ENCODE results near the gene C5orf22. TPM values are rescaled to one million over a fixed set of nuclear protein-coding genes. Genes with fewer than 3 reads are reported as not detected.

C5orf22 gene
- total RNA-seq, 1 experiment from 2014 or later: 39.0 TPM

GRCh38 chr5:31500256-31500655, 31.8 kb upstream of the C5orf22 start:
- no TSS peak for BruUV-seq (replicated peaks)
- Histone ChIP-seq H3K36me3 (ENCODE audit: control insufficient read depth, insufficient read depth, low read length) (peaks cover 20% of the 10 kb centered on the region), H3K27ac (ENCODE audit: low read length) (no peak overlapping the region), H3K9me3 (ENCODE audit: control insufficient read depth, insufficient read depth, low read depth, low read length) (no peaks in the 10 kb centered on the region), H3K4me3 (ENCODE audit: low read depth in 2 of 2, low read length in 2 of 2) (no peak overlapping the region), H3K27me3 (ENCODE audit: control insufficient read depth, insufficient read depth, low read length) (no peaks in the 10 kb centered on the region), H3K4me1 (ENCODE audit: control insufficient read depth, insufficient read depth, low read length) (no peaks in the 10 kb centered on the region)
- in situ Hi-C loops (cut with HindIII; ENCODE audit: low pct_unique_long_range_greater_than_20kb, low sequenced_read_pairs): no loop called here
- ChIA-PET CTCF (no interaction called here), POLR2A (no interaction called here)
- ATAC-seq (no peak), DNase-seq (ENCODE audit: low read depth, low spot score) (no peak)
- no peak for TF ChIP-seq CTCF (IDR thresholded peaks at IDR 0.05)
- TF ChIP-seq POLR2AphosphoS5 (IDR thresholded peaks at IDR 0.05; ENCODE audit: low read depth, low read length): no peak
- TF ChIP-seq TCF7L2 (IDR thresholded peaks at IDR 0.05; ENCODE audit: low read depth, low read length): no peak
- no peak for TF ChIP-seq REST (IDR thresholded peaks at IDR 0.05; ENCODE audit: insufficient read depth in 1 of 2, low read depth in 2 of 2, low read length in 1 of 2)
- no peak for TF ChIP-seq SIN3A (IDR thresholded peaks at IDR 0.05; ENCODE audit: borderline replicate concordance, insufficient read depth, low read depth, low read length)
- intact Hi-C loops (cut with micrococcal nuclease; ENCODE audit: unreplicated experiment): no loop called here

GRCh38 chr5:31502506-31502905, 29.6 kb upstream of the C5orf22 start:
- Histone ChIP-seq H3K27ac (ENCODE audit: low read length) (no peak overlapping the region), H3K27me3 (ENCODE audit: control insufficient read depth, insufficient read depth, low read length) (no peaks in the 10 kb centered on the region), H3K9me3 (ENCODE audit: control insufficient read depth, insufficient read depth, low read depth, low read length) (no peaks in the 10 kb centered on the region), H3K36me3 (ENCODE audit: control insufficient read depth, insufficient read depth, low read length) (peaks cover 23% of the 10 kb centered on the region), H3K4me1 (ENCODE audit: control insufficient read depth, insufficient read depth, low read length) (no peaks in the 10 kb centered on the region), H3K4me3 (ENCODE audit: low read depth in 2 of 2, low read length in 2 of 2) (no peak overlapping the region)
- BruUV-seq (replicated peaks): no TSS peak
- in situ Hi-C loops (cut with HindIII; ENCODE audit: low pct_unique_long_range_greater_than_20kb, low sequenced_read_pairs) (no loop called here), intact Hi-C loops (cut with micrococcal nuclease; ENCODE audit: unreplicated experiment) (no loop called here)
- ChIA-PET CTCF (no interaction called here), POLR2A (no interaction called here)
- no peak for DNase-seq (ENCODE audit: low read depth, low spot score)
- ATAC-seq: no peak
- TF ChIP-seq POLR2AphosphoS5 (IDR thresholded peaks at IDR 0.05; ENCODE audit: low read depth, low read length) (no peak), CTCF (IDR thresholded peaks at IDR 0.05) (no peak), TCF7L2 (IDR thresholded peaks at IDR 0.05; ENCODE audit: low read depth, low read length) (no peak), SIN3A (IDR thresholded peaks at IDR 0.05; ENCODE audit: borderline replicate concordance, insufficient read depth, low read depth, low read length) (no peak), REST (IDR thresholded peaks at IDR 0.05; ENCODE audit: insufficient read depth in 1 of 2, low read depth in 2 of 2, low read length in 1 of 2) (no peak)

Measured in Panc1 (cell line).